ENCODE data around the gene FARSA.
"Not testable (repeated sequence)": the region's sequence is repeated elsewhere in the genome, so short reads cannot be mapped to it uniquely, and the experiment has no call there.

FARSA gene

GRCh38 chr19:12933287-12934072 is at the start of gene FARSA:
FARSA (minus strand) TSS chr19:12933711; CDS start chr19:12933696, 15 bp downstream.
- TF ChIP-seq, protein P1, sequence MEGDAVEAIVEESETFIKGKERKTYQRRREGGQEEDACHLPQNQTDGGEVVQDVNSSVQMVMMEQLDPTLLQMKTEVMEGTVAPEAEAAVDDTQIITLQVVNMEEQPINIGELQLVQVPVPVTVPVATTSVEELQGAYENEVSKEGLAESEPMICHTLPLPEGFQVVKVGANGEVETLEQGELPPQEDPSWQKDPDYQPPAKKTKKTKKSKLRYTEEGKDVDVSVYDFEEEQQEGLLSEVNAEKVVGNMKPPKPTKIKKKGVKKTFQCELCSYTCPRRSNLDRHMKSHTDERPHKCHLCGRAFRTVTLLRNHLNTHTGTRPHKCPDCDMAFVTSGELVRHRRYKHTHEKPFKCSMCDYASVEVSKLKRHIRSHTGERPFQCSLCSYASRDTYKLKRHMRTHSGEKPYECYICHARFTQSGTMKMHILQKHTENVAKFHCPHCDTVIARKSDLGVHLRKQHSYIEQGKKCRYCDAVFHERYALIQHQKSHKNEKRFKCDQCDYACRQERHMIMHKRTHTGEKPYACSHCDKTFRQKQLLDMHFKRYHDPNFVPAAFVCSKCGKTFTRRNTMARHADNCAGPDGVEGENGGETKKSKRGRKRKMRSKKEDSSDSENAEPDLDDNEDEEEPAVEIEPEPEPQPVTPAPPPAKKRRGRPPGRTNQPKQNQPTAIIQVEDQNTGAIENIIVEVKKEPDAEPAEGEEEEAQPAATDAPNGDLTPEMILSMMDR (conservative IDR thresholded peaks at IDR 0.05; ENCODE audit: control insufficient read depth, insufficient read depth, low read depth, low read length): no peak
- DNase-seq (ENCODE audit: low read depth): peak; percentile 88
- H3K4me3 ChIP-seq (ENCODE audit: control insufficient read depth, low read depth, low read length): peak within 1 kb of the TSS; percentile 98

DNA sequence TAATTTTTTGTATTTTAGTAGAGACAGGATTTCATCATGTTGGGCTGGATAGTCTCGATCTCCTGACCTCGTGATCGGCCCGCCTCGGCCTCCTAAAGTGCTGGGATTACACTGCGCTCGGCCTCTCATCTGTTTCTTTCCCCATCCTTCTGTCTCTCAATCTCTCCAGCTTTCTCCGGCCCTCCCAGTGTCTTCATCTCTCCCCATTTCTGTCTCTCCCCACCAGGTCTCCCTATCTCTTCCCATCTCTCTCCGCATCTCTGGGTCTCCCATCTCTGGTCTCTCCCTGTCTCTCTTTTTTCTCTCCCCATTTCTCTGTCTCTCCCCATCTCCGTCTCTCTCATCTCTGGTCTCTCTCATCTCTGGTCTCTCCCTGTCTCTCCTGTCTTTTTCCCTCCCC is 49.6 kb upstream of the FARSA start:
- TF ChIP-seq, protein P1 (conservative IDR thresholded peaks at IDR 0.05; ENCODE audit: control insufficient read depth, insufficient read depth, low read depth, low read length): no peak
- peak overlapping the region; percentile 34 for H3K4me3 ChIP-seq (ENCODE audit: control insufficient read depth, low read depth, low read length)
- no peak for DNase-seq (ENCODE audit: low read depth)

DNA sequence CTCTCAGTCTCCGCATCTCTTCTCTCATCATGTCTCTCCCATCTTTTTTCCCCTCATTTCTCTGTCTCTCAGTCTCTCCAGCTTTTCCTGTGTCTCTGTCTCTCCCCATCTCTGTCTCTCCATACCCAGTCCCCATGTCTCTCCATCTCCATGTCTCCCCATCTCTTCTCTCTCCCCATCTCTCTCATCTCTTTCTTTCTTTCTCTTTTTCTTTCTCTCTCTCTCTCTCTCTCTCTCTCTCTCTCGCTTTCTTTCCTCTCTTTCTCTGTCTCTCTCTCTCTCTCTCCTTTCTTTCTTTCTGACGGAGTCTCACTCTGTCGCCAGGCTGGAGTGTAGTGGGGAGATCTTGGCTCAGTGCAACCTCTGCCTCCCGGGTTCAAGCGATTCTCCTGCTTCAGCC is 49.1 kb upstream of the FARSA start:
- no peak overlapping the region for H3K4me3 ChIP-seq (ENCODE audit: control insufficient read depth, low read depth, low read length)
- TF ChIP-seq, protein P1 (conservative IDR thresholded peaks at IDR 0.05; ENCODE audit: control insufficient read depth, insufficient read depth, low read depth, low read length): no peak

DNA sequence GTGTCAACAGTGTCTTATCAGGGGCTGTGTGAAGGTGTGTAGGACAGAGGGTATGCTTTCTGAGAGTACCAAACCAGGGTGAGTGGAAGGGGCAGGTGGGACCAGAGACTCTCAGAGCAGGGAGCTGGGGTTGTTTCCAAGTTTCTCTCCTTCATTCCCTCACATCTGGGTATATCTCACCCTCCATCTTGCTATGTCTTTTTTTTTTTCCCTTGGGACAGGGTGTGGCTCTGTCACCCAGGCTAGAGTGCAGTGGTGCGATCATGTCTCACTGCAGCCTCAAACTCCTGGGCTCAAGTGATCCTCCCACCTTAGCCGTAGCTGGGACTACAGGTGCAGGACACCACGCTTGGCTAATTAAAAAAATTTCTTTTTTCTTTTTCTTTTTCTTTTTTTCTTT is 46.5 kb upstream of the FARSA start:
- H3K4me3 ChIP-seq (ENCODE audit: control insufficient read depth, low read depth, low read length): no peak overlapping the region
- DNase-seq (ENCODE audit: low read depth): no peak
- TF ChIP-seq, protein P1 (conservative IDR thresholded peaks at IDR 0.05; ENCODE audit: control insufficient read depth, insufficient read depth, low read depth, low read length): no peak

More for the DNA sequence above, 49.1 kb upstream of the FARSA start:
- no peak for DNase-seq (ENCODE audit: low read depth)

GRCh38 chr19:12976109-12976508 is 42.6 kb upstream of the FARSA start:
- DNase-seq (ENCODE audit: low read depth); H3K4me3 ChIP-seq (ENCODE audit: control insufficient read depth, low read depth, low read length): not testable (repeated sequence)

GRCh38 chr19:12975221-12975741 is 41.8 kb upstream of the FARSA start:
- TF ChIP-seq, protein P1 (conservative IDR thresholded peaks at IDR 0.05; ENCODE audit: control insufficient read depth, insufficient read depth, low read depth, low read length): no peak
- H3K4me3 ChIP-seq (ENCODE audit: control insufficient read depth, low read depth, low read length): no peak overlapping the region
- DNase-seq (ENCODE audit: low read depth): no peak

Measured in fibroblast of mammary gland (primary cell).